Sigmoid colon (tissue), 7 donors: ENCODE results near the gene PPFIA4. TPM values are rescaled to one million over a fixed set of nuclear protein-coding genes. Genes with fewer than 3 reads are reported as not detected.

Experiments
- DNase-seq: peaks from one replicate; pipeline ENCODE4 v3.0.0-alpha.2; 2019
- H3K27ac ChIP-seq, 4 donors: fragments of 200-600 bp; sonication (generic); one replicate each; pipeline ENCODE4 v1.5.1; 2016 to 2019; ENCODE audit warnings: mild to moderate bottlenecking in 1 of 4
- H3K27me3 ChIP-seq, 3 donors: fragments of 200-600 bp; sonication (generic); one replicate each; pipeline ENCODE4 v1.5.1; 2019; ENCODE audit warnings: mild to moderate bottlenecking in 1 of 3
- H3K36me3 ChIP-seq, 4 donors: fragments of 200-600 bp; sonication (generic); one replicate each; pipeline ENCODE4 v1.5.1; 2016 to 2019
- H3K4me1 ChIP-seq, 4 donors: fragments of 200-600 bp; sonication (generic); one replicate each; pipeline ENCODE4 v1.5.1; 2017 to 2019
- H3K4me3 ChIP-seq, 4 donors: fragments of 200-600 bp; sonication (generic); one replicate each; pipeline ENCODE4 v1.5.1; 2017 to 2019; ENCODE audit warnings: mild to moderate bottlenecking in 2 of 4, moderate library complexity in 1 of 4
- H3K9me3 ChIP-seq, 4 donors: fragments of 200-600 bp in 3 of 4; sonication (generic) in 3 of 4; one replicate each; pipeline versions ENCODE4 v1.5.1 to v1.6.1; 2013 to 2019
- EP300 ChIP-seq, 4 donors: sonication (generic); formaldehyde crosslinking; IDR thresholded peaks; one replicate each; pipeline ENCODE4 v1.6.1; 2017; ENCODE audit warnings: antibody characterized with exemption in 4 of 4
- POLR2A ChIP-seq, 2 donors: fragments of 450-650 bp; IDR thresholded peaks; one replicate each; pipeline ENCODE4 v1.6.1; 2016; ENCODE audit warnings: antibody characterized with exemption in 2 of 2, mild to moderate bottlenecking in 2 of 2, moderate library complexity in 2 of 2
- POLR2AphosphoS5 ChIP-seq, 4 donors: sonication (generic); formaldehyde crosslinking; IDR thresholded peaks; one replicate each; pipeline ENCODE4 v1.6.1; 2017; ENCODE audit warnings: antibody characterized with exemption in 4 of 4
- WGBS, 2 donors: extraction: QIAGEN DNeasy Blood & Tissue Kit; methylation state at CpG; one replicate each; pipeline ENCODE4 v1.1.7; 2013; 5-methylcytosine and 5-hydroxymethylcytosine counted together
- intact Hi-C: fragments of 100-400 bp; cut with DNase I; formaldehyde crosslinking; loops from one replicate; pipeline ENCODE4 v1.15.1; 2023
- polyA plus RNA-seq, 3 donors: library from polyadenylated mRNA; stranded (reverse); fragments of 200-250 nt; gene quantifications; one replicate each; pipeline ENCODE4 v1.2.3, GENCODE V29; 2013
- total RNA-seq, 4 donors: library from RNA; depleted of rRNA; stranded (reverse); fragments of >200 nt; gene quantifications; one replicate each; pipeline ENCODE4 v1.1.0, GENCODE V29; 2016
- TF ChIP-seq, protein P1 (sequence below), 4 experiments: fragments of 450-650 bp in 3 of 4; fragments of 200-600 bp in 1 of 4; IDR thresholded peaks; one replicate each; pipeline ENCODE4 v1.5.1; 2016 to 2019; ENCODE audit warnings: antibody characterized with exemption in 4 of 4, mild to moderate bottlenecking in 3 of 4, moderate library complexity in 2 of 4
- donor health status: healthy with polysubstance abuse.
- donor health status: Bipolar disorder and iron deficiency.
- donor health status: healthy.

The PPFIA4 gene
- total and polyA plus RNA-seq, 7 donors, result 0.52 to 15.0 (median 1.4) TPM; not detected in 2

DNA sequence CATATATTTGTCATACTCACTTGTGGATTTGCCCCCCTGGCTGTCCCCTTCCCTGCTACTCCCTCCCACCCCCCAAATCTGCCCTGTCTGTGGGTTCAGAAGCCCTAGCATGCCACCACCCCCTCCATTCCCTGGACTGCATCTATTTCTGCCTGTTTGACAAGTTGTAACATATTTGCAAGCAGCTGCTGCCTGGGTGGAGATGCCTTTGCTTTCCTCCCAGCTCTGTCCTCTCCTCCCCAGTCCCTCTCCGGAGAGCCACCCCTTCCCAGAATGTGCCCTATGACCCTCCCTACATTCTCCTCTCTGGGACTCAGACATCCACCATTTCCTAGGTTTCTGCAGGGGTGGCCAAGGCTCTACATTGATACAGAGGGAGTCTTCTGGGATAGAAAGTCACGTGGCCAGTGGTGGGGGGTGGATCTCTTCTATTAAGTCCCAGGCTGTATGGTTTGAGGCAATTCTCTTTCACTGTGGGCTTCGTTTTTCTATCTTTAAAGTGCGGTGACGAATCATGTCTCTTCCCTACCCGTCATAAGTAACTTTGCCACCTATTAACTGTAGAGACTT, 65.6 kb downstream of the PPFIA4 start:
- H3K27ac ChIP-seq, result no peak overlapping the region
- H3K4me1 ChIP-seq, result no peaks in the 10 kb centered on the region
- H3K9me3 ChIP-seq, result peaks cover 0 to 14% (median 7%) of the 10 kb centered on the region in 4 donors
- intact Hi-C loops, result no loop called here
- H3K36me3 ChIP-seq, result no peaks in the 10 kb centered on the region
- WGBS, 2 donors, result 67 to 84% methylated on average over 6 of the region's 6 CpGs
- no peak for DNase-seq
- no peaks in the 10 kb centered on the region for H3K27me3 ChIP-seq
- H3K4me3 ChIP-seq, result no peak overlapping the region
- TF ChIP-seq EP300 (IDR thresholded peaks at IDR 0.05), result no peak
- TF ChIP-seq, protein P1, sequence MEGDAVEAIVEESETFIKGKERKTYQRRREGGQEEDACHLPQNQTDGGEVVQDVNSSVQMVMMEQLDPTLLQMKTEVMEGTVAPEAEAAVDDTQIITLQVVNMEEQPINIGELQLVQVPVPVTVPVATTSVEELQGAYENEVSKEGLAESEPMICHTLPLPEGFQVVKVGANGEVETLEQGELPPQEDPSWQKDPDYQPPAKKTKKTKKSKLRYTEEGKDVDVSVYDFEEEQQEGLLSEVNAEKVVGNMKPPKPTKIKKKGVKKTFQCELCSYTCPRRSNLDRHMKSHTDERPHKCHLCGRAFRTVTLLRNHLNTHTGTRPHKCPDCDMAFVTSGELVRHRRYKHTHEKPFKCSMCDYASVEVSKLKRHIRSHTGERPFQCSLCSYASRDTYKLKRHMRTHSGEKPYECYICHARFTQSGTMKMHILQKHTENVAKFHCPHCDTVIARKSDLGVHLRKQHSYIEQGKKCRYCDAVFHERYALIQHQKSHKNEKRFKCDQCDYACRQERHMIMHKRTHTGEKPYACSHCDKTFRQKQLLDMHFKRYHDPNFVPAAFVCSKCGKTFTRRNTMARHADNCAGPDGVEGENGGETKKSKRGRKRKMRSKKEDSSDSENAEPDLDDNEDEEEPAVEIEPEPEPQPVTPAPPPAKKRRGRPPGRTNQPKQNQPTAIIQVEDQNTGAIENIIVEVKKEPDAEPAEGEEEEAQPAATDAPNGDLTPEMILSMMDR (IDR thresholded peaks at IDR 0.05), result no peak
- no peak for TF ChIP-seq POLR2A (IDR thresholded peaks at IDR 0.05)

DNA sequence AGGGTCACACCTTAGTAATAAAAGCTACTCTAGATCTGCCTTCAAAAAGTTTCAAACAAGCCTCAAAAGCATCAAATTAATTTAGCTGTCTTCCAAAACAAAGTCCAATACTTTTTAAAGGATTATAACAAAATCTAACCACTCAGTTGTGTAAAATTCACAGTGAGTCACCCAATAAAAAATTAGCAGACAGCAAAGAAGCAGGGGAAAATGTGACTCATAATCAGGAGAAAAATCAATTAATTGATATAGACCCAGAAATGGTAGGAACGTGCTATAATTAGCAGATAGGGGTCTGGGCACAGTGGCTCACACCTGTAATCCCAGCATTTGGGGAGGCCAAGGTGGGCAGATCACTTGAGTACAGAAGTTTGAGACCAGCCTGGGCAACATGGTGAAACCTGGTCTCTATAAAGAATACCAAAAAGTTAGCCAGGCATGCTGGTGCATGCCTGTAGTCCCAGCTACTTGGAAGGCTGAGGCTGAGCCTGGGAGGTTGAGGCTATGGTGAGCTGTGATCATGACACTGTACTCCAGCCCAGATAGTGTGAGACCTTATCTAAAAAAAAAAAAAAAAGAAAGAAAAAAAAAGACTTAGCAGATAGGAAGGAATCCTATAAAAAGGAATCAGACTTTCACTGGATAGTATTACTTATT, 67.6 kb downstream of the PPFIA4 start:
- TF ChIP-seq POLR2AphosphoS5 (IDR thresholded peaks at IDR 0.05) (no peak), EP300 (IDR thresholded peaks at IDR 0.05) (no peak), POLR2A (IDR thresholded peaks at IDR 0.05) (no peak)
- TF ChIP-seq, protein P1 (IDR thresholded peaks at IDR 0.05), result no peak
- no peak overlapping the region for H3K4me3 ChIP-seq
- no peaks in the 10 kb centered on the region for H3K36me3 ChIP-seq
- 79 to 92% methylated on average over 1 of the region's 1 CpG for WGBS, 2 donors
- no peak overlapping the region for H3K27ac ChIP-seq
- intact Hi-C loops, result no loop called here
- no peaks in the 10 kb centered on the region for H3K4me1 ChIP-seq
- no peak for DNase-seq
- no peaks in the 10 kb centered on the region for H3K27me3 ChIP-seq
- peaks cover 0 to 14% (median 7%) of the 10 kb centered on the region in 4 donors for H3K9me3 ChIP-seq

DNA sequence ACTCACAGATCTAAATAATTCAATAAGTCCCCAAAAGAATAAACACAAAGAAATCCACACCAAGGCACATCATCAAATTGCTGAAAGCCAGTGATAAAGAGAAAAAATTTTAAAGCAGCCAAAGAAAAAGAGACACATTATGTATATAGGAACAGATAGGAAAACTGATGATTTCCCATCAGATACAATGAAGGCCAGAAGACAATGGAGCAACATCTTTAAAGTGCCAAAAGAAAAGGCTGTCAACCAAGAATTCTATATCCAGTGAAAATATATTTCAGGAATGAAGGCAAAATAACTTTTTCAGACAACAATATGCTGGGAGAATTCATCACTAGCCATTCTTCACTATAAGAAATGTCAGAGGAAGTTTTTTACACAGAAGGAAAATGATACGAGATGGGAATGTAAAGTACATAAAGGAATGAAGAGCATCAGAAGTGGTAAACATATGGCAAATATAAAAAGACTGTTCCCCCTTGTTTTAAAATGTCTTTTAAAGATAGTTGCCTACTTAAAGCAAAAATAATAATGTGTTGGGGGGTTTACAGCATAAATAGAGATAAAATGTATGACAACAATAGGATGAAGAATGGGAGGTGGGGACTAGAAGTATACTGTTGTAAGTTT, 68.9 kb downstream of the PPFIA4 start:
- H3K4me1 ChIP-seq, result no peaks in the 10 kb centered on the region
- intact Hi-C loops, result no loop called here
- H3K27me3 ChIP-seq, result no peaks in the 10 kb centered on the region
- H3K36me3 ChIP-seq, result no peaks in the 10 kb centered on the region
- no peak for TF ChIP-seq EP300 (IDR thresholded peaks at IDR 0.05)
- TF ChIP-seq, protein P1 (IDR thresholded peaks at IDR 0.05), result no peak
- TF ChIP-seq POLR2AphosphoS5 (IDR thresholded peaks at IDR 0.05), result no peak
- TF ChIP-seq POLR2A (IDR thresholded peaks at IDR 0.05), result no peak
- no peak overlapping the region for H3K27ac ChIP-seq
- peaks cover 0 to 14% (median 7%) of the 10 kb centered on the region in 4 donors for H3K9me3 ChIP-seq
- no peak for DNase-seq
- WGBS, 2 donors, result 82 to 92% methylated on average over 1 of the region's 1 CpG
- H3K4me3 ChIP-seq, result no peak overlapping the region

DNA sequence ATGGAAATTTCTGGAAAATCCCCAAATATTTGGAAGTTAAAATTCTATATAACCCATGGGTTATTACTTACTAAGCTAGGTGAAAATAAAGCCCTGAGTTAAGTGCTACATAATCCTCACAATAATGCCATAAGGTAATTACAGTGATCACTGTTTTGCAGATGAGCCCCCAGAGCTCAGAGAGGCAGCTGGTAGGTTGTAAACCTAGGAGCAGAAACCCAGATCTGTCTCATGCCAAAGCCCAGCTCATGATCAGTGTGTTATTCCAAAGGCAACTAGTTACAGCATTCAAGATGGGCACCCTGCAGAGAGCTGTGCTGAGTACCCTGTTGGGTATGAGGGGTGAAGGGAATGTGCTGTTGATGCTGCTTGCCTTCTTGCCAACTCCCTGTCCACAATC, 70.3 kb downstream of the PPFIA4 start:
- H3K4me1 ChIP-seq, result no peaks in the 10 kb centered on the region
- H3K9me3 ChIP-seq, result peaks cover 0 to 14% (median 7%) of the 10 kb centered on the region in 4 donors
- intact Hi-C loops, result no loop called here
- no peak for DNase-seq
- H3K36me3 ChIP-seq, result no peaks in the 10 kb centered on the region
- H3K4me3 ChIP-seq, result no peak overlapping the region
- no peak overlapping the region for H3K27ac ChIP-seq
- TF ChIP-seq POLR2AphosphoS5 (IDR thresholded peaks at IDR 0.05) (no peak), POLR2A (IDR thresholded peaks at IDR 0.05) (no peak), EP300 (IDR thresholded peaks at IDR 0.05) (no peak)
- TF ChIP-seq, protein P1 (IDR thresholded peaks at IDR 0.05), result no peak
- no peaks in the 10 kb centered on the region for H3K27me3 ChIP-seq
